Endothelial cell of umbilical vein (primary cell): ENCODE data around the gene TTLL11. TPM values are rescaled to one million over a fixed set of nuclear protein-coding genes. Genes with fewer than 3 reads are reported as not detected.

Experiments
- BruUV-seq: library from RNA; stranded (reverse); fragments of 400-500 nt; replicated peaks from 2 replicates; lab custom pipeline; 2021; lab: Mats Ljungman, UMichigan
- CTCF ChIA-PET: fragments of 300-600, 350-600 bp; sonication (Branson Sonifier 250); formaldehyde crosslinking; loops from one replicate; lab custom pipeline; 2021; ENCODE audit warnings: antibody characterized with exemption, inconsistent platforms; lab: Charles Lee
- POLR2A ChIA-PET: fragments of 300-600, 350-600 bp; sonication (Branson Sonifier 250); formaldehyde crosslinking; loops from one replicate; lab custom pipeline; 2021; ENCODE audit warnings: antibody characterized with exemption, inconsistent platforms; lab: Charles Lee
- DNase-seq: peaks from one replicate; pipeline ENCODE4 v3.0.0-alpha.2; 2011; ENCODE audit warnings: low read depth, low spot score
- FAIRE-seq: peaks from 2 replicates; lab custom pipeline; 2011; peaks lifted over from hg19 to GRCh38; lab: Jason Lieb, UNC
- H2AFZ ChIP-seq: 2 replicates; pipeline ENCODE4 v1.6.0; 2012; ENCODE audit warnings: low read depth, low read length, control low read depth, inconsistent platforms
- H3K27ac ChIP-seq: 2 replicates; pipeline ENCODE4 v1.5.1; 2011; ENCODE audit warnings: low read depth, mild to moderate bottlenecking, control low read depth, low read length, moderate library complexity; ENCODE audit not compliant: insufficient read depth
- H3K27me3 ChIP-seq, 2 experiments: 2 replicates each; pipeline versions ENCODE4 v1.6.0 to v1.6.1; 2011; ENCODE audit warnings: low read length in 2 of 2, mixed read lengths in 1 of 2; ENCODE audit not compliant: control insufficient read depth in 2 of 2, insufficient read depth in 2 of 2
- H3K36me3 ChIP-seq, 2 experiments: 2 replicates in 1 of 2; 3 replicates in 1 of 2; pipeline ENCODE4 v1.5.1; 2011; ENCODE audit warnings: low read length in 2 of 2, mild to moderate bottlenecking in 1 of 2, moderate library complexity in 1 of 2; ENCODE audit not compliant: control insufficient read depth in 2 of 2, insufficient read depth in 2 of 2; ENCODE audit errors: extremely low read depth in 1 of 2
- H3K4me1 ChIP-seq: 3 replicates; pipeline ENCODE4 v1.5.1; 2011; ENCODE audit warnings: mild to moderate bottlenecking, low read length; ENCODE audit not compliant: control insufficient read depth, insufficient read depth; ENCODE audit errors: extremely low read depth
- H3K4me2 ChIP-seq: 2 replicates; pipeline ENCODE4 v1.6.1; 2011; ENCODE audit warnings: low read length, control low read depth, mixed read lengths; ENCODE audit not compliant: insufficient read depth
- H3K4me3 ChIP-seq, 3 experiments: fragments of 200-600 bp in 1 of 3; sonication (generic), shearing (Covaris generic) in 1 of 3; replicated peaks in 1 of 3; 2 replicates each; pipeline ENCODE4 v1.5.1; 2011 to 2016; ENCODE audit warnings: control low read depth in 3 of 3, low read length in 3 of 3, mild to moderate bottlenecking in 2 of 3, inconsistent platforms in 1 of 3, low read depth in 1 of 3, moderate library complexity in 1 of 3; ENCODE audit not compliant: insufficient read depth in 1 of 3
- H3K79me2 ChIP-seq: 2 replicates; pipeline ENCODE4 v1.6.0; 2012; ENCODE audit warnings: low read length, inconsistent platforms; ENCODE audit not compliant: control insufficient read depth, insufficient read depth
- H3K9ac ChIP-seq: replicated peaks from 2 replicates; pipeline ENCODE3; 2011; ENCODE audit warnings: low read length, control low read depth; ENCODE audit not compliant: insufficient read depth; ENCODE audit errors: extremely low read depth
- H3K9me1 ChIP-seq: replicated peaks from 3 replicates; pipeline ENCODE4 v1.6.0; 2011; ENCODE audit warnings: mild to moderate bottlenecking, low read length; ENCODE audit not compliant: control insufficient read depth, insufficient read depth; ENCODE audit errors: extremely low read depth
- H3K9me3 ChIP-seq: replicated peaks from 2 replicates; pipeline ENCODE4 v1.5.1; 2012; ENCODE audit warnings: low read length, inconsistent platforms; ENCODE audit not compliant: control insufficient read depth, insufficient read depth
- H4K20me1 ChIP-seq: replicated peaks from 2 replicates; pipeline ENCODE3; 2011; ENCODE audit warnings: mild to moderate bottlenecking, low read length; ENCODE audit not compliant: control insufficient read depth, insufficient read depth; ENCODE audit errors: extremely low read depth
- FOS ChIP-seq: IDR thresholded peaks from 2 replicates; pipeline ENCODE4 v1.6.1; 2011; ENCODE audit warnings: mild to moderate bottlenecking, low read length, moderate library complexity, borderline replicate concordance; ENCODE audit not compliant: insufficient read depth
- GATA2 ChIP-seq: IDR thresholded peaks from 2 replicates; pipeline ENCODE4 v1.7.0; 2011; ENCODE audit warnings: low read depth, mild to moderate bottlenecking, moderate library complexity, mixed read lengths, low read length; ENCODE audit not compliant: insufficient read length, insufficient read depth
- MAX ChIP-seq: IDR thresholded peaks from 2 replicates; pipeline ENCODE4 v1.6.1; 2011; ENCODE audit not compliant: insufficient read depth, insufficient read length
- POLR2A ChIP-seq: IDR thresholded peaks from 2 replicates; pipeline ENCODE4 v1.6.1; 2012; ENCODE audit warnings: low read depth, mild to moderate bottlenecking, control low read depth, low read length
- POLR2AphosphoS5 ChIP-seq: IDR thresholded peaks from 2 replicates; pipeline ENCODE4 v1.6.1; 2012; ENCODE audit warnings: low read depth, mild to moderate bottlenecking, control low read depth, low read length, moderate library complexity; ENCODE audit not compliant: insufficient read depth
- dilution Hi-C: fragments of 300-500 bp; cut with MboI; formaldehyde crosslinking; loops from one replicate; pipeline ENCODE4 v1.15.0; 2019; ENCODE audit warnings: low sequenced_read_pairs; ENCODE audit not compliant: extremely low pct_ligation_motif_present
- intact Hi-C: fragments of 100-400 bp; cut with micrococcal nuclease; formaldehyde crosslinking; loops from one replicate; pipeline ENCODE4 v1.10.0; 2022
- polyA plus RNA-seq, 4 experiments: library from polyadenylated mRNA; depleted of rRNA in 3 of 4; stranded (reverse) in 3 of 4; unstranded in 1 of 4; fragments of >200 nt; gene quantifications; 2 replicates each; pipeline versions ENCODE4 v1.2.1 to v1.2.3, GENCODE V29; 2011 to 2012; ENCODE audit warnings: missing spikeins in 1 of 4
- total RNA-seq: library from RNA; stranded (reverse); gene quantifications from 2 replicates; pipeline ENCODE4 v1.2.3, GENCODE V29; 2021
- TF ChIP-seq, protein P1 (sequence below), 2 donors: IDR thresholded peaks; 1 replicate in 1 of 2; 2 replicates in 1 of 2; pipeline ENCODE4 v1.5.1; 2011; ENCODE audit warnings: low read length in 2 of 2, mild to moderate bottlenecking in 2 of 2, moderate library complexity in 2 of 2, control low read depth in 1 of 2, inconsistent platforms in 1 of 2, low read depth in 1 of 2; ENCODE audit not compliant: insufficient read depth in 1 of 2; ENCODE audit errors: extremely low read depth in 1 of 2

TTLL11 gene
- total and polyA plus RNA-seq, 2 donors (not counting 3 experiments of a cell fraction or from before 2014, with no cell fraction given), result 4.9 to 5.1 TPM

DNA sequence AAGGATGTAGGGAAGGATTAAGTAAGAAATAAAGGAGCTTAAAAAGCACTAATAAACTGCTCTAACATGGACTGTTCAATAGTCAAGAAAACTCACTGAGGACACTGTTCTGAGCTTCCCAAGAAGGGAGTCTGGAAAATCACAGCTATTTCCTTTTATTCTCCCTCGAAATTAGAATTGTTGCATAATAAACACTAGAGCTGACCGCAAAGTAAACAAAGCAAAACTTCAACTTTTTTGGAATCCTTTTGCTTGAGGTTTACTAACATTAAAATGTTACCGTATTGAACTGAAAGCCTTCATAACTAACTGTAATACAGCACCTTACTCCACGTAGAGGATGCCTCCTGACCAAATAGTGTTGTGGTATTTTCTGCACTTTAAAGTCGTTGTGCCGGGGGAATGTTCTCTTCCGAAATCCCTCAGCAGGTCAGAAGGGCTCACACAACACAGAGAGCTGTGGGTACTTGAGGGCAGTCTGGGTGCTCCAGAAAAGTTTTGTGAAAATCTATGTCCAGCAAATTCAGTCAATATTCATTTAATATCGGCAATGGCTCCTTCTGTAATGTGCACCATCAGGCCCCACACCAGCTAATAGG lies 59.2 kb downstream of the TTLL11 start:
- Histone ChIP-seq H3K79me2 (no peaks in the 10 kb centered on the region), H3K4me2 (no peak overlapping the region), H3K27ac (no peak overlapping the region), H3K9me3 (no peaks in the 10 kb centered on the region), H3K36me3 (no peaks in the 10 kb centered on the region), H3K9me1 (no peaks in the 10 kb centered on the region), H4K20me1 (no peaks in the 10 kb centered on the region), H3K27me3 (no peaks in the 10 kb centered on the region), H2AFZ (no peak overlapping the region), H3K9ac (no peak overlapping the region), H3K4me3 (no peak overlapping the region), H3K4me1 (peaks cover 4% of the 10 kb centered on the region)
- ChIA-PET POLR2A (no interaction called here), CTCF (interaction anchor here (1.0 to 1.6 kb wide), 3 partner anchors 9 to 25 kb away, joined by 3 to 7 read pairs (median 3); no protein-coding TSS in a partner anchor)
- BruUV-seq, result no TSS peak
- DNase-seq, result no peak
- no peak for TF ChIP-seq POLR2AphosphoS5
- no peak for TF ChIP-seq MAX
- TF ChIP-seq FOS, result no peak
- intact Hi-C loops, result no loop called here
- FAIRE-seq, result no peak
- dilution Hi-C loops, result no loop called here

DNA sequence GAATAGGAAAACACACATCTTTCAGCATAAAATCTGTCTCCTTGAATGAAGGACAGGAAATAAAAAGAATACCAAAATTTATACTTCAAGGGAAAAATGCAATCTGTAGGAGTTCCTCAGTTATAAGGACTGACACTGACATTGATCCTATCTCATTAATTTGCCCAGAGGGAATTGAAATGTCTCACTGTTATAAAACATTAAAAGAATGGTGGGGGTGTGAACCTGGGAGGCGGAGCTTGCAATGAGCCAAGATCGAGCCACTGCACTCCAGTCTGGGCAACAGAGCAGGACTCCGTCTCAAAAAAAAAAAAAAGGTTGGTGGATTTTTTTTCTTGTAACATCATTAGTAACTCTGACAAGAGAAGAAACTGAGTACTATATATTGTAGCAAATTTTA lies 60.8 kb downstream of the TTLL11 start:
- H3K9ac ChIP-seq, result no peak overlapping the region
- H3K4me1 ChIP-seq, result peaks cover 4% of the 10 kb centered on the region
- CTCF ChIA-PET, result no interaction called here
- no peak overlapping the region for H3K27ac ChIP-seq
- no peak overlapping the region for H2AFZ ChIP-seq
- no peak for TF ChIP-seq GATA2
- no peak for TF ChIP-seq POLR2A
- TF ChIP-seq, protein P1, sequence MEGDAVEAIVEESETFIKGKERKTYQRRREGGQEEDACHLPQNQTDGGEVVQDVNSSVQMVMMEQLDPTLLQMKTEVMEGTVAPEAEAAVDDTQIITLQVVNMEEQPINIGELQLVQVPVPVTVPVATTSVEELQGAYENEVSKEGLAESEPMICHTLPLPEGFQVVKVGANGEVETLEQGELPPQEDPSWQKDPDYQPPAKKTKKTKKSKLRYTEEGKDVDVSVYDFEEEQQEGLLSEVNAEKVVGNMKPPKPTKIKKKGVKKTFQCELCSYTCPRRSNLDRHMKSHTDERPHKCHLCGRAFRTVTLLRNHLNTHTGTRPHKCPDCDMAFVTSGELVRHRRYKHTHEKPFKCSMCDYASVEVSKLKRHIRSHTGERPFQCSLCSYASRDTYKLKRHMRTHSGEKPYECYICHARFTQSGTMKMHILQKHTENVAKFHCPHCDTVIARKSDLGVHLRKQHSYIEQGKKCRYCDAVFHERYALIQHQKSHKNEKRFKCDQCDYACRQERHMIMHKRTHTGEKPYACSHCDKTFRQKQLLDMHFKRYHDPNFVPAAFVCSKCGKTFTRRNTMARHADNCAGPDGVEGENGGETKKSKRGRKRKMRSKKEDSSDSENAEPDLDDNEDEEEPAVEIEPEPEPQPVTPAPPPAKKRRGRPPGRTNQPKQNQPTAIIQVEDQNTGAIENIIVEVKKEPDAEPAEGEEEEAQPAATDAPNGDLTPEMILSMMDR (IDR thresholded peaks at IDR 0.05; ENCODE audit: extremely low read depth in 1 of 2, insufficient read depth in 1 of 2, low read depth in 1 of 2, low read length in 2 of 2), result no peak
- DNase-seq (no peak), FAIRE-seq (no peak)
- dilution Hi-C loops, result no loop called here
- no peaks in the 10 kb centered on the region for H3K27me3 ChIP-seq
- no peak overlapping the region for H3K4me2 ChIP-seq
- no peaks in the 10 kb centered on the region for H3K9me3 ChIP-seq
- no peak overlapping the region for H3K4me3 ChIP-seq
- no peaks in the 10 kb centered on the region for H3K36me3 ChIP-seq
- BruUV-seq, result no TSS peak
- H3K9me1 ChIP-seq, result no peaks in the 10 kb centered on the region
- no peaks in the 10 kb centered on the region for H3K79me2 ChIP-seq
- intact Hi-C loops, result no loop called here
- POLR2A ChIA-PET, result no interaction called here
- H4K20me1 ChIP-seq, result no peaks in the 10 kb centered on the region
